Hepatic stellate cell (primary cell): Measurements from ENCODE around the gene OSBPL8.
"Not testable (repeated sequence)": the region's sequence is repeated elsewhere in the genome, so short reads cannot be mapped to it uniquely, and the experiment has no call there.

Experiments used
- DNase-seq: peaks from one replicate; pipeline ENCODE4 v3.0.0; 2011; ENCODE audit warnings: low spot score

OSBPL8 gene

DNA sequence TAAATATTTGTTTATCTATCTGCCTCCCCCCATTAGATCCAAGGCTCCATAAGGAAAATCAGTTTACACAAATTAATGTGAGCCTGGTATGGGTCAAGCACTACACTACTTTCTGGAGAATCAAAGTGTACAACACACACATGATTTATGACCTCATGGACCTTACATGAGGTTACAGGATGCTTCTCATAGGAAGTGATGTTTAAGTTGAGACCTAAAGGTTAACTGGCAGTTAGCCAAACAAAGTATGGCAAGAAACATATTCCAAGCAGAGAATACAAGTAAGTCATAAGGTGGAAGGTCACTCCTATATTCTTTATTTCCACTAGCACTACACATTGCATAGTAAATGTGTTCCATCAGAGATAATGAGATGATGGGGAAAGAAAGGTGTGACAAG, 39.2 kb downstream of the OSBPL8 start:
- DNase-seq: no peak

DNA sequence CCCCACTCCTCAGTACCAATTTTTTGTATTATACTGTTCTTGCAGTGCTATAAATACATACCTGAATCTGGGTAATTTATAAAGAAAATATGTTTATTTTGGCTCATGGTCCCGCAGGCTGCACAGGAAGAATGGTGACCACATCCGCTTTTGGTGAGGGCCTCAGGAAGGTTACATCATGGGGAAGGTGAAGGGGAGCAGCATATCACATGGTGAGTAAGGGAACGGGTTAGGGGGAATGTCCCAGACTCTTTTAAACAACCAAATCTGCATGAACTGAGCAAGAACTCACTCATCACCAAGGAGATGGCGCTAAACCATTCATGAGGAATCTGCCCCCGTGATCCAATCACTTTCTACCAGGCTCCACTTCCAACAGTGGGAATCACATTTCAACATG, 40.0 kb downstream of the OSBPL8 start:
- DNase-seq: no peak

DNA sequence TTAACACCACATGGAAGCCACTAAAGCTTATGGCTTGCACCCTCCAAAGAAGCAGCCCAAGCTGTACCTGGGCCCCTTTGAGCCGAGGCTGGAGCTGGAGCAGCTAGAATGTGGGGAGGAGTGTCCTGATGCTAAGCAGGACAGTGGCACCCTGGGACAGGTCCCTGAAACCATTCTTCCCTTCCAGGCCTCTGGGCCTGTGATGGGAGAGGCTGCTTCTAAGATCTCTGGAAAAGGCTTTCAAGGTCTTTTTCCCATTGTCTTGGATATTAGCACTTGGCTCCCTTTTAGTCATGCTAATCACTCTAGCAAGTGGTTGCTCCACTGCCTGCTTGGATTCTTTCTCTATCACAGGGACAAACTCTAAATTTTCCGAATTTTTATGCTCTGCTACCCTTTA, 40.9 kb downstream of the OSBPL8 start:
- no peak for DNase-seq

DNA sequence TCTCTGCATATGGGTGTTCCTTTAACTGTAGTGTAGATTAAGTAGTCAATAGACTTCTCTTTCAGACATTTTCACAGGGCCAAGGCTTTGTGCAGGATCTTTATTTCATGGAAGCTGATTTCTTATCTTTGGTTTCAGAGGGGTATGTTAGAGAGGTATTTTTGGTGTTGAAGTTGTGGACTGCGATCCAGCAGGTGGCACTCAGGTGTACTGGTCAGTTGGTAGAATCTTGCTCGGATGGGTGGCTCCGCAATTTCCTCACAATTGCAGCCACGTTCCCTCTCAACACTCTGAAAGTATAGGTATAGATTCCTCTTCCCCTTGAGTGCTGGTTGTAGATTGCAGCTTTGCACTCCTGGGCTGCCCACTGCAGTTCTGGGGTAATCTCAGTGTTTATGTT, 44.3 kb downstream of the OSBPL8 start:
- no peak for DNase-seq

DNA sequence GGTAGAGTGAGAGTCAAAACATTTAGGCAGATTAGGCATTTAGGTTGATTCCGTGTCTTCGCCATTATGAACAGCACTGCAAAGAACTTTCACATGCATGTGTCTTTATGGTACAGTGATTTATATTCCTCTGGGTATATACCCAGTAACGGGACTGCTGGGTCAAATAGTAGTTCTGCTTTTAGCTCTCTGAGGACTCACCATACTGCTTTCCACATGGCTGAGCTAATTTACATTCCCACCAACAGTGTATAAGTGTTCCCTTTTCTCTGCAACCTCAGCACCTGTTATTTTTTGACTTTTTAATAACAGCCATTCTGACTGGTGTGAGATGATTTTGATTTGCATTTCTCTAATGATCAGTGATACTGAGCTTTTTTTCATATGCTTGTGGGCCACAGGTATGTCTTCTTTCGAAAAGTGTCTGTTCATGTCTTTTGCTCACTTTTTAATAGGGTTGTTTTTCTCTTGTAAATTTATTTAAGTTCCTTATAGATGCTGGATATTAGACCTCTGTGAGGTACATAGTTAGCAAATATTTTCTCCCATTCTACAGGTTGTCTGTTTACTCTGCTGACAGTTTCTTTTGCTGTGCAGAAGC, 48.4 kb downstream of the OSBPL8 start:
- not testable (repeated sequence) for DNase-seq

DNA sequence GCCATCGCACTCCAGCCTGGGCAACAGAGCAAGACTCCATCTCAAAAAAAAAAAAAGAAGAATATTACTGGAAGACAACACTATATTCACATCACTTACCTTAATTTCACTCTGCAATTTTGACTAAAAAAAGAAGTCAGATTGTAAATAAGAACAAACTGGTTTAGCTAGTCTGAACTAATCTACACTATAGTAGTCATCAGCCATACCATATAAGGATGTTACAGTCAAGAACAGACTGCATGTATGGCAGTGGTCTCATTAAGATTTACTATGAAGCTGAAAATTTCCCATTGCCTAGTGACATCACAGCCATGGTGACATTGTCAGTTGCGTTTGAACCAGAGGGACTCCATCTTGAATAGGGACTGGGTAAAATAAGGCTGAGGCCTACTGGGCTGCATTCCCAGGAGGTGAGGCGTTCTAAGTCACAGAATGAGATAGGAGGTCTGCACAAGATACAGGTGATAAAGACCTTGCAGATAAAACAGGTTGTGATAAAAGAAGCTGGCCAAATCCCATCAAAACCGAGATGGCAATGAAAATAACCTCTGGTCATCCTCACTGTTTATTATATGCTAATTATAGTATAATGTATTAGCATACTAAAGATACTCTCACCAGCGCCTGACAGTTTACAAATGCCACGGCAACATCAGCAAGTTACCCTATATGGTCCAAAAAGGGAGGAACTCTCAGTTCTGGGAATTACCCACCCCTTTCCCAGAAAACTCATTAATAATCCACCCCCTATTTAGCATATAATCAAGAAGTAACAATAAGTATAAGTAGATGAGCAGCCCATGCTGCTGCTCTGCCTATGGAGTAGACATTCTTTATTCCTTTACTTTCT, 51.2 kb downstream of the OSBPL8 start:
- no peak for DNase-seq

DNA sequence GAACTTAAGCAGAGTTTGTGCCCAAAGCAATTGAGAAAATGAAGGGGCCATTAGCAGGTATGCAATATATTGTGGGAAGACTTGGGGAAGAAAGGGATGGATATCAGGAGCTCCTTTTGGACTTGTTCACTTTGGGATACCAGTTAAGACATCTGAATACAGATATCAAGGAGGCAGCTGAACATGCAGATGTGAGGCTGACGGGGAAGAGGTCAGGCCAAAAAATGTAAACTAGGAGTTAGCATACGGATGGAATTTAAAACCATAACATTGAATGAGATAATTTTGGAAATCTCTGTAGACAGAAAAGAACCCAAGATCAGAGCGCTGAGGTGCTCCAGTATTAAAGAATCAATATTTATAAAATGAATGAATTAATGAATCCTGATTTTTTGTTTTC, 53.4 kb downstream of the OSBPL8 start:
- DNase-seq: peak; percentile 2

DNA sequence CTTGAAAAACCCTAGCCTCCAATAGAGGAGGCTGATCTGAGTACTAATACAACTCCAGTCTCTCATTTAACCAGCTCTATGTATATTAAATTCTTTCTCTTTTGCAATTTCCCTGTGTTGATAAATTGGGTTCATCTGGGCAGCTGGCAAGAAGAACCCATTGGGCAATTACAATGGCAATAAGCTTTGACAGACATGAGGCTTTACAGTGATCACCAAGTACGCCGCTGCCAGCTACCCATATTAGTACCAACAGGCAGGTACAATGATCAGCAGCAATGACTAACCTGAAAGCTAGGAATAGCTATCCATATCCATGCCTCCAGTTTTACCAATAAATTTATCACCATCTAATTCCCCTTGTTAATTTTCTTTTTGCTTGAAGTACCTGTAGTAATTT, 54.5 kb downstream of the OSBPL8 start:
- DNase-seq: no peak

DNA sequence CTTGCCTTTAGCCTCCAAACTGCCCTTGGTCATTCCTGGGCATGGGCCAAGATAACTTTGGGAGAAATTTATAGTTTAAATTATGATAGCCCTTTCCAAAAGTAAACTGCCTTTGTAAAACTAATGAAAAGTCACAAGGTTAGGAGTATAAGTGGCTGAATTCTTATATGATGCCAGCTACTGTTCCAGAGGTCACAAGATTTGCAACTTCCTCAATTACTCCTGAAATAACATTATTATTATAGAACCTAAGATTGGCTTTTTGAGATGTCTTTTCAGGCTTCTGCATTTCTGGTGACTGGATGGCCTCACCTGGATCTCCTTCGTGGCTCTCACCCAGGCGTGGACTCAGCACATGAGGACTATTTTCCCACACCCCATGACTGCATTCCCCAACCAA, 55.0 kb downstream of the OSBPL8 start:
- DNase-seq: no peak

DNA sequence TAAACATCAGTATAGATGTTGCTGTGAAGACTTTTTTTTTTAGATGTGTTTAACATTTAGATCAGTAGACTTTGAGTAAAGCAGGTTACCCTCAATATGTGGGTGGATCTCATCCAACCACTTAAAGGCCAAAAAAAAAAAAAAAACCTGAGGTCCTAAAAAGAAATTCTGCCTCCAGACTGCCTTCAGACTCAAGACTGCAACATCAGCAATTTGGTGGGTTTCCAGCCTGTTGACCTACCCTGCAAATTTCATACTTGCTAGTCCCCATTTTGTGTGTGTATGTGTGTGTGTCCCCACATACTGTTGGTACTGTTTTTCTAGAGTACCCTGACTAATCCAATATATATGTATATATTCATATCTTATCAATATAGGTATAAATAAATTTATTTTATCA, 55.6 kb downstream of the OSBPL8 start:
- DNase-seq: no peak

DNA sequence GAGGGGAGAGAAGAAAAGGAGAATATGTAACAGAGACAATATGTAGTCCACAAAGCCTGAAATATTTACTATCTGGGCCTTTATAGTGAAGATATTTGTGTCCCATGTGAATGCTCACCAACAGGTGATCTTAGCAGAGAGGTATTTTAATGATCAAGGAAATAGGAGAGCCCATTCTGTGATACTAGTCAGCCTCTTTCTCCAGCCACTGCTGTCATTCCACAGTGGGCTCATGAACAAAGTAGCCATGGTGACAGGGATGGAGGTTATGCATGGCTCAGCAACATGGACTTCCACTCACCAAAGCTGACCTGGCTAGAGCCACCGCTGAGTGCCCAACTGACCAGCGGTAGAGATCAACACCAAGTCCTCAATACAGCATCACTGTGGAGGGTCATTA, 58.2 kb downstream of the OSBPL8 start:
- no peak for DNase-seq

DNA sequence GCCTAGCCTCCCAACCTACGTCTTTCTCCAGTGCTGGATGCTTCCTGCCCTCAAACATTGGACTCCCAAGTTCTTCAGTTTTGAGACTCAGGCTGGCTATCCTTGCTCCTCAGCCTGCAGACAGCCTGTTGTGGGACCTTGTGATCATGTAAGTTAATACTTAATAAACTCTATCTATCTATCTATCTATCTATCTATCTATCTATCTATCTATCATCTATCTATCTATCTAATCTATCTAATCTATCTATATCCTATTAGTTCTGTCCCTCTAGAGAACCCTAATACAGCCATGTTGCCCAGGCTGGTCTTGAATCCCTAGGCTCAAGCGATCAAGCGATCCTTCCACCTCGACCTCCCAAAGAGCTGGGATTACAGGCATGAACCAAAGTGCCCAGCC, 60.4 kb downstream of the OSBPL8 start:
- not testable (repeated sequence) for DNase-seq

DNA sequence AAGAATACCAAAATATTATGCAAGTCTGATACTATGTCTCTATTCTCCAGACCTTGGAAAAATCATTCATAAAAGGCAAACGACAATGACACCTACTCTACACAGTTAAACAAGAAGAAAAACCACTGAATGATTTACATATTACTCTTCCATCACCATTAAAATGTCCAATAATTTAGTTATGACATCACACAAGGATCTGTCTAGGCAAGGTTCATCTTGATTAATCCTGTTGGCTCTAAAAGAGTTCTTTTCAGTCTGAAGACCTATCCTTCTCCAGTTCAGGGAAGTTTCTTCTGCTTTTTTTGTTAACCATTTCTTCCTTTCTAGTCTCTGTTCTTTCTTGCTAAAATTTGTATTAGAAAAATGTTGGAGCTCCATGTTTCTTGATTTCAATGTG, 64.0 kb downstream of the OSBPL8 start:
- no peak for DNase-seq

DNA sequence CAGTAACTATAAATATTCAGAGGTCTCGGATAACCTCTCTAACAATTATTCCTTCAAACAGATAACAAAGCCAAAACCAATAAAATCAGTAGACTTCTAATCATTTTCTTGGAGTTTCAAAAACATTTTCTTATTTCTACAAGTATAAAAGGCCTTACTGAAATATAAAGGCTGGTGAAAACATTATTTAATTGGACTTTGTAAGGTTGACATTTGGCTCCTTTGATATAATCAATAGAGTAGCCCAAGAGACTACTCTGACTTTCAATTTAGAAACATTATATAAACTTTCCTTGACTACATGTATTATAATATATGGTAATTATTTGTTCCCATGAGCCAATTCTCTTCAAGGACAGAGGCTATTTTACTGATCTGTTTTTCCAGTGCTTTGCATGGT, 68.3 kb downstream of the OSBPL8 start:
- no peak for DNase-seq

DNA sequence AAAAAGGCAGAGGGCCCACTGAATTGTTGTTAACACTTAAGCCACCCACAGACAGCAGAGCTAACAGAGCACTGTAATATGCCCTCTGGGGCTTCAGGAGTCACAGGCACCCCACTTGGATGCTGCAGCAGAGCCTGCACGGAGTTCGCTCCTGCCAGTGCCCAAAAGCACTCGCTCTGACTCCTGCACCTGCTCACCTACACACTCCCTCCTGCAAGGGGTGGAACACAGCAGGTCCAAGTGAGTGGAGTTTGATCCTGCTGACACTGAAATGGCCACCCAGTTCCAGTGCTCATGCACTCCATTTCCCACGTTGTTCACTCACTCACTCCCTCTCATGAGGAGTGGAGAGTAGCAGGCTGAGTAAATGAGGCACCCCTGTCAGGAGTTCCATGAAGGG, 68.8 kb downstream of the OSBPL8 start:
- no peak for DNase-seq

DNA sequence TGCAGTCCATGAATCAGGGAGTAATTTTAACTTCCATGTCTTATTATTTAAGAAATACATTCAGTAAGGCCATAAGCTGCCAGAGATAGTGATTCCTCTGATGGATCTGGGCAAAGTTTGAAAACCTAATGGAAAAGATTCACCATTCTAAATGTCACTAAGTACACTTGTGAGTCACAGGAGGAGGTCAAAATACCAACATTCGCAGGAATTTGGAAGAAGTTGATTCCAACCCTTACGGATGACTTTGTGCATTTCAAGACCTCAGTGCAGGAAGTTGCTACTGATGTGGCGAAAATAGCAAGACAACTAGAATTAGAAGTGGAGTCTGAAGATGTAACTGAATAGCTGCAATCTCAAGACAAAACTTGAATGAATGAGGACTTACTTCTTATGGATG, 69.8 kb downstream of the OSBPL8 start:
- no peak for DNase-seq

DNA sequence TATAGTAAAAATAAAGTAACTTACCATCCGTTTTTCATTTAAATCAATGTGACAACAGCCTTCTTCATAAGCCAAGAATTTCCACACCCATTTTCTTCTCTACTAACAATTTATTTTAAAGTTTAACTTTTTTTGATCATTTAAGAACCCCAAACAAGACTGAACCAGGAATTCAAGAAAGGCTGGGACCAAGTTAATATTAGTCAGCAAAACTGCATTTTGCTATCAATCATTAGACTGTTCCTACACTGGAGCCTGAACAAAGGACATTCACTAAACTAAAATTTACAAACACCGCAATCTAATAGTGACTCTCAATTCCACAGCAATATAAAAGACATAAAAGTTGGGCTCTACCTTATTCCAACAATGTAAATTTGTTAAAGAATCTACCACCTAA, 73.6 kb downstream of the OSBPL8 start:
- no peak for DNase-seq

DNA sequence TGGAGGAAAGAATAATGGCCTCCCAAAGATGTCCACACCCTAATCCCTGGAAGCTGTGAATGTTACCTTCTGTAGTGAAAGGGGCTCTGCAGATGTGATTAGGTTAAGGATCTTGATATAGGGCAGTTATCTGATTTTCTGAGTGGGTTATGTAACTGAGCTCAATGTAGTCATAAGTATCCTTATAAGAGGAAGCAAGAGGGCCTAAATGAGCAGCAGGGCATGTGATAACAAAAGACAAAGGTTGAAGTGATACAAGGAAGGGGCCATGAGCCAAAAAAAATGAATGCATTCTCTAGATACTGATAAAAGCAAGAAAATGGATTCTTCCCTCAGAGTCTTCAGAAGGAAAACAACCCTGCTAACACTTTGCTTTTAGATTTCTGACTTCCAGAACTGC, 78.8 kb downstream of the OSBPL8 start:
- DNase-seq: no peak

DNA sequence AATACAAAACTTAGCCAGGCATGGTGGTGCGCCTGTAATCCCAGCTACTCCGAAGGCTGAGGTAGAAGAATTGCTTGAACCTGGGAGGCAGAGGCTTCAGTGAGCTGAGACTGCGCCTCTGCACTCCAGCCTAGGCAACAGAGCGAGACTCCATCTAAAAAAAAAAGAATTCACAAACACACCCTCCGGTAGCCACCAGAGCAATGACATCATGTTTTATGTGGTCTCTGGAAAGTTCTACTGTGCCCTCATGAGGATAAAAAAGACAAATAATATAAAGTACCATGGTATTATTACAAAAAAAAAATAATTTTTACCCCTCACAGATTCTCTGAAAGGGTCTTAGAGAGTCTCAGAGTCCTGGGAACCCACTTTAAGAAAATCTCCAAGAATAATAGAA, 81.5 kb downstream of the OSBPL8 start:
- DNase-seq: no peak

DNA sequence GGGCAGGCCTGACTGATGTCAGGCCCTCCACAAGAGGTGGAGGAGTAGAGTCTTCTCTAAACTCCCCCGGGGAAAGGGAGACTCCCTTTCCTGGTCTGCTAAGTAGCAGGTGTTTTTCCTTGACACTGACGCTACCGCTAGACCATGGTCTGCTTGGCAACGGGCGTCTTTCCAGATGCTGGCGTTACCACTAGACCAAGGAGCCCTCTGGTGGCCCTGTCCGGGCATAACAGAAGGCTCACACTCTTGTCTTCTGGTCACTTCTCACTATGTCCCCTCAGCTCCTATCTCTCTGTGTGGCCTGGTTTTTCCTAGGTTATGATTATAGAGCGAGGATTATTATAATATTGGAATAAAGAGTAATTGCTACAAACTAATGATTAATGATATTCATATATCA, 86.7 kb downstream of the OSBPL8 start:
- not testable (repeated sequence) for DNase-seq

DNA sequence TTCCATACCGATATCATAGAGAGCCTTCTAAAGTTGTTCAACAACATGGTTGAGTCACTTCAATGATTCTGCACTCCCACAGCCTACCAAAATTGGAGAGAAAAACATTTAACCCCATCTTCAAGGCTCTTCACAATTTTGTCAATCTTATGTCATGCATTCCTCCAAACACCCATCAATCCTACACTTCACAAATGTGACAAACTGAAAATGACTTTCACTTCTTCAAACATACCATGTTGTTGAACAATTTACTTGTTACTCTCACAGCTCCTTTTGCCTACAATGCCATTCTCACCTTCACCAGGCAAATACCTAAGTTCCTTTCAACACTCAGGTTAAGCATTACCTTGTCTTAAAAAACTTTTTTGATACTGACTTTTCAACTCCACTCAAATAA, 88.0 kb downstream of the OSBPL8 start:
- DNase-seq: no peak

DNA sequence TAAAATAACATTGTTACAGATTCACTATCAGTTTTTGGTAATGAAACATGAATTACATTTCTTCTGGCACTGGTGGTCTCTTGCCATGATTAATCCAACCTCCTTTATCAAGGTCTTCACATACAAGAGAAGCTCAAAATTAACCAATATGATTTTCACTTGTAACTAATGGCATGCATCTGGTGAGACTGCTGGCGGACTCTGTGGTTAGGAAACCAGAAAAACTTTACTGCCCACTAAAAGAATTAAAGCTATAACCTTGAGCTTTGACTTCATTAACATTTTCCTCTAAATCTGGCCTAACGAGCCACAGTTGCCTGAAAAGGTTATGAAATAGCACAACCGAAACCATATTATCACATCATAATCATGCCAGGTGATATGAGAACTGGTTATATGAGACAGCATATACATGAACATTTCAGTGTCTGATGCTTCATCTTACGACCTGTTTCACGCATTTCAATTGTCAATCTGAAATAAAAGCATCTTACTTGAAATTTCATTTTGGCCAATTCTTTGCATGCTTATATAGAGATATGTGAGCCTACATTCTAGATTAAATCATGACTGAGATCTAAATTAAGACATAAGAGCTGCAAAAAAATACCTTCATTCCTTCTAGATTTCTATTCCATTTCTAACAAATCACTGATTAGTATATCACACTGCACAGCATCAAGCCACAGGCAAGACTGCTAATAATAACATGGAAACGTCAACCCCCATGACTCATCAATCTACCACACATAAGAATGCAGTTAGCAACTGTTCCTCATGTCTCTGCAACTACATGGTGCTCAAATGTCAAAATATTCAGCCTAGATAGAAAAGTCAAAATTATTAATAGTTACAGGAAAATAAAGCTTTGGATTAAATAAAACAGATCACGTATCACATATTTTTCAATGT, 89.3 kb downstream of the OSBPL8 start:
- peak; percentile 71 for DNase-seq

DNA sequence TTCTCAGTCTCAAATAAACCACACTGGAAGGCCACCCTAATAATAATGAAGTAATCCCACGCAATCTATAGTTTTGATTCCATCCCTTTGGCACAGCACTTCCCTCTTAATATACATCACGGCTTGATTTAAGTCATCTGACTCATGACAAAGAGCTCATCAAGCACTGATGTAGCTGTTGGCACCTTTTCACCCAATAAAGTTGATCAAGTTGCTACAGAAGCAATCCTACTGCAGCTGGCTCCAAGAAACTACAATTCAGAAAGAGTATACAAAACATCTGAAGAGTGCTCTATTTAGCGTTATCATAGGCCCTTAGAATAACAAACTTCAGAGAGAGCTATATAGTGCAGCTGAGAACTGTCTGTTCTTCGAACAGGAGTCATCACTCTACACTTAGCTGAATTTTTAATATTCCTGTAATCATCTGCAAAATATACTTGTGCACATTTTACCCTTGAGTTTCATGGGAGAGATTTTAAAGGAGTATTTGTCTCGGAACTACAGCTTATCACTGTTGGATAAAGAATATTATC, 94.9 kb downstream of the OSBPL8 start:
- DNase-seq: no peak
